Myometrial cell (primary cell): Measurements from ENCODE around the gene ISX. TPM values are rescaled to one million over a fixed set of nuclear protein-coding genes. Genes with fewer than 3 reads are reported as not detected.

Source experiments
- total RNA-seq: library from RNA; depleted of rRNA; stranded (reverse); fragments of >200 nt; gene quantifications from 2 replicates; pipeline ENCODE4 v1.2.3, GENCODE V29; 2015

Gene ISX
- not detected in 2 replicates for total RNA-seq

DNA sequence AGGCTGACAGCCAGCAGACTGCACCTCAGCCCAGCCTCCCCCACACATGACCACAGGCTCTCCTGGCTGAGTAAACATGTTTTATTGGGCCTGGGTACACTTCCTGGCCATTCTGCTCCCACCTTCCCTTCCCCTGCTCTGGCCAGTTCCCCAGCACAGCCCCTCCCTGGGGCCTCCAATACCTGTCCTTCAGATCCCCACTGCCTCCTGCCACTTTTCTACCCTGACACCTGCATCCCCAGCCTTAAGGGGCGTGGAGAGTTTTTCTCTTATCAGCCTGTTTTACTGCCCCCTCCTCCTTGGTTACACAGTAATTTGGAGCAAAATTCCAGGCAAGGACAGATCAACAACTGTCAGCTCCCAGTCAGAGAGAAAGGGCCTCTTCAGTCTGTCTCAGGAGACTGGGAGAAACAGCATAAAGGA is at the start of gene ISX:
ISX (plus strand) TSS at position 363 of the 423 bp plus-strand sequence. CDS start 930 bp downstream, outside the sequence.

Other genes starting within 250 kb of the ISX start
- gene HMGXB4, start 191.3 kb downstream of the ISX start, total RNA-seq: 7.5 and 15.2 TPM in 2 replicates
- gene TOM1, start 233.7 kb downstream of the ISX start, total RNA-seq: 27.1 and 28.0 TPM in 2 replicates